Adrenal gland (tissue), 5 donors: ENCODE results near the gene RAPGEF2.

Experiments
- POLR2A ChIP-seq, 2 donors: fragments of 450-650 bp; IDR thresholded peaks; one replicate each; pipeline ENCODE4 v1.6.1; 2017; ENCODE audit warnings: antibody characterized with exemption in 2 of 2, mild to moderate bottlenecking in 2 of 2, moderate library complexity in 1 of 2
- TF ChIP-seq, protein P1 (sequence below), 6 experiments: fragments of 450-650 bp in 4 of 6; fragments of 200-600 bp in 2 of 6; sonication (generic) in 1 of 6; IDR thresholded peaks; 1 replicate in 5 of 6; 2 replicates in 1 of 6; pipeline versions ENCODE4 v1.5.1 to v1.8.0; 2016 to 2021; ENCODE audit warnings: antibody characterized with exemption in 6 of 6, mild to moderate bottlenecking in 2 of 6, moderate library complexity in 1 of 6
- donor health status: DM: no; HTN: no; CAD: no.

DNA sequence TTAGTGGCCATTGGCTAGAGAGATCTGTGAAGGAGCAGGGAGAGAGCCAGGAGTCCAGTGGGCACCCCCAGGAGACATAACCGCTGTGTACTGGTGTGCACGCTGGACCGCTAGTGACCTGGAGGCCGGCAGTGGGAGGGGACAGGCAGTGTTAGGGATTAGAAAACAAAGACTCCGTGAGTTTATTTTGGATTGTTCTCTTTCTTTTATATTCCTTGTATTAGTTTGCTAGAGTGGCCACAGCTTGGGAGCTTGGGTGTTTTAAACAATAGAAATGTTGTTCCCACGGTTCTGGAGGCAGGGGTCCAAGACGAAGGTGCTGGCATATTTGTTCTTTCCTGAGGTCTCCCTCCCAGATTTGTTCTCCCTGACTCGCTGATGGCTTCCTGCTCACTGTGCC is 266.4 kb downstream of the RAPGEF2 start:
- TF ChIP-seq, protein P1, sequence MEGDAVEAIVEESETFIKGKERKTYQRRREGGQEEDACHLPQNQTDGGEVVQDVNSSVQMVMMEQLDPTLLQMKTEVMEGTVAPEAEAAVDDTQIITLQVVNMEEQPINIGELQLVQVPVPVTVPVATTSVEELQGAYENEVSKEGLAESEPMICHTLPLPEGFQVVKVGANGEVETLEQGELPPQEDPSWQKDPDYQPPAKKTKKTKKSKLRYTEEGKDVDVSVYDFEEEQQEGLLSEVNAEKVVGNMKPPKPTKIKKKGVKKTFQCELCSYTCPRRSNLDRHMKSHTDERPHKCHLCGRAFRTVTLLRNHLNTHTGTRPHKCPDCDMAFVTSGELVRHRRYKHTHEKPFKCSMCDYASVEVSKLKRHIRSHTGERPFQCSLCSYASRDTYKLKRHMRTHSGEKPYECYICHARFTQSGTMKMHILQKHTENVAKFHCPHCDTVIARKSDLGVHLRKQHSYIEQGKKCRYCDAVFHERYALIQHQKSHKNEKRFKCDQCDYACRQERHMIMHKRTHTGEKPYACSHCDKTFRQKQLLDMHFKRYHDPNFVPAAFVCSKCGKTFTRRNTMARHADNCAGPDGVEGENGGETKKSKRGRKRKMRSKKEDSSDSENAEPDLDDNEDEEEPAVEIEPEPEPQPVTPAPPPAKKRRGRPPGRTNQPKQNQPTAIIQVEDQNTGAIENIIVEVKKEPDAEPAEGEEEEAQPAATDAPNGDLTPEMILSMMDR (IDR thresholded peaks at IDR 0.05), result no peak
- TF ChIP-seq POLR2A (IDR thresholded peaks at IDR 0.05), result no peak
